H1 (cell line): ENCODE measurements around the gene RCSD1. TPM values are rescaled to one million over a fixed set of nuclear protein-coding genes. Genes with fewer than 3 reads are reported as not detected.

ENCODE experiments used
- CTCF ChIA-PET: fragments of 300-600 bp; sonication (Branson Sonifier 250); formaldehyde crosslinking; loops from one replicate; lab custom pipeline; 2021; ENCODE audit not compliant: partially characterized antibody; lab: Charles Lee
- POLR2A ChIA-PET: fragments of 300-600 bp; sonication (Branson Sonifier 250); formaldehyde crosslinking; loops from one replicate; lab custom pipeline; 2021; ENCODE audit warnings: inconsistent platforms; ENCODE audit not compliant: partially characterized antibody; lab: Charles Lee
- DNase-seq, 2 experiments: peaks; one replicate each; pipeline versions ENCODE4 v3.0.0 to v3.0.0-alpha.2; 2010 to 2022; ENCODE audit warnings: low spot score in 2 of 2, low read depth in 1 of 2, mixed read lengths in 1 of 2
- FAIRE-seq: peaks from 2 replicates; lab custom pipeline; 2011; peaks lifted over from hg19 to GRCh38; lab: Jason Lieb, UNC
- H2AFZ ChIP-seq: 2 replicates; pipeline ENCODE4 v1.8.1; 2012; ENCODE audit warnings: low read length, inconsistent platforms
- H2AK5ac ChIP-seq: 2 replicates; pipeline ENCODE4 v1.6.1; 2013; ENCODE audit warnings: low read depth, low read length
- H2BK120ac ChIP-seq: replicated peaks from 2 replicates; pipeline ENCODE3; 2013; ENCODE audit warnings: low read depth, low read length, inconsistent platforms
- H2BK12ac ChIP-seq: 2 replicates; pipeline ENCODE4 v1.6.1; 2013; ENCODE audit warnings: low read depth, low read length
- H2BK15ac ChIP-seq: 2 replicates; pipeline ENCODE4 v1.6.1; 2013; ENCODE audit warnings: low read length
- H2BK20ac ChIP-seq: 2 replicates; pipeline ENCODE4 v1.6.1; 2013; ENCODE audit warnings: low read length
- H2BK5ac ChIP-seq: 2 replicates; pipeline ENCODE4 v1.6.1; 2013; ENCODE audit warnings: low read depth, low read length
- H3K14ac ChIP-seq: 2 replicates; pipeline ENCODE4 v1.6.1; 2013; ENCODE audit warnings: inconsistent platforms; ENCODE audit not compliant: insufficient read length
- H3K18ac ChIP-seq: 2 replicates; pipeline ENCODE4 v1.6.1; 2013; ENCODE audit warnings: low read length; ENCODE audit errors: extremely low read depth
- H3K23ac ChIP-seq: 2 replicates; pipeline ENCODE4 v1.6.1; 2013; ENCODE audit warnings: inconsistent platforms; ENCODE audit not compliant: insufficient read length
- H3K23me2 ChIP-seq: 2 replicates; pipeline ENCODE4 v1.6.1; 2013; ENCODE audit warnings: low read depth, low read length
- H3K27ac ChIP-seq: 2 replicates; pipeline ENCODE4 v1.6.1; 2011; ENCODE audit warnings: low read depth, low read length, inconsistent platforms
- H3K27me3 ChIP-seq, 4 experiments: replicated peaks in 1 of 4; 1 replicate in 1 of 4; 2 replicates in 3 of 4; pipeline versions ENCODE4 v1.6.1 to v1.8.1; 2011 to 2013; ENCODE audit warnings: low read length in 3 of 4, mild to moderate bottlenecking in 3 of 4, inconsistent platforms in 2 of 4, mixed read lengths in 2 of 4, moderate library complexity in 1 of 4; ENCODE audit not compliant: control insufficient read depth in 3 of 4, insufficient read depth in 3 of 4; ENCODE audit errors: extremely low read depth in 1 of 4
- H3K36me3 ChIP-seq, 4 experiments: 2 replicates each; pipeline versions ENCODE4 v1.6.1 to v1.8.1; 2011 to 2013; ENCODE audit warnings: mild to moderate bottlenecking in 4 of 4, low read length in 3 of 4, moderate library complexity in 2 of 4, control low read depth in 1 of 4, inconsistent platforms in 1 of 4; ENCODE audit not compliant: insufficient read depth in 4 of 4, control insufficient read depth in 2 of 4
- H3K4ac ChIP-seq: replicated peaks from 2 replicates; pipeline ENCODE3; 2013; ENCODE audit warnings: low read length, low read depth, mixed read lengths, inconsistent platforms; ENCODE audit not compliant: insufficient read length
- H3K4me1 ChIP-seq, 4 experiments: replicated peaks in 1 of 4; 1 replicate in 1 of 4; 2 replicates in 3 of 4; pipeline versions ENCODE4 v1.6.1 to v1.8.1; 2011 to 2013; ENCODE audit warnings: low read length in 3 of 4, inconsistent platforms in 2 of 4, mixed read lengths in 1 of 4; ENCODE audit not compliant: insufficient read depth in 4 of 4, control insufficient read depth in 3 of 4
- H3K4me2 ChIP-seq, 2 experiments: 2 replicates each; pipeline versions ENCODE4 v1.6.1 to v1.8.1; 2011 to 2013; ENCODE audit warnings: low read depth in 2 of 2, low read length in 2 of 2, control low read depth in 1 of 2, inconsistent platforms in 1 of 2, mild to moderate bottlenecking in 1 of 2; ENCODE audit not compliant: insufficient read depth in 1 of 2
- H3K4me3 ChIP-seq, 4 experiments: fragments of 200-600, 300-600 bp in 1 of 4; sonication (generic), shearing (Covaris generic), sonication (Bioruptor Twin) in 1 of 4; 2 replicates each; pipeline versions ENCODE4 v1.5.1 to v1.8.1; 2011 to 2016; ENCODE audit warnings: low read length in 4 of 4, low read depth in 3 of 4, control low read depth in 2 of 4, inconsistent platforms in 2 of 4, mild to moderate bottlenecking in 2 of 4, mixed read lengths in 1 of 4, moderate library complexity in 1 of 4; ENCODE audit not compliant: insufficient read depth in 2 of 4; ENCODE audit errors: extremely low read depth in 1 of 4
- H3K56ac ChIP-seq: replicated peaks from 2 replicates; pipeline ENCODE3; 2013; ENCODE audit warnings: low read depth, mild to moderate bottlenecking, mixed read lengths, low read length, inconsistent platforms; ENCODE audit not compliant: insufficient read length
- H3K79me1 ChIP-seq: 2 replicates; pipeline ENCODE4 v1.6.1; 2013; ENCODE audit warnings: low read depth, low read length, control low read depth
- H3K79me2 ChIP-seq, 2 experiments: 2 replicates each; pipeline versions ENCODE4 v1.6.1 to v1.8.1; 2012 to 2013; ENCODE audit warnings: low read length in 2 of 2, mild to moderate bottlenecking in 2 of 2, inconsistent platforms in 1 of 2; ENCODE audit not compliant: insufficient read depth in 2 of 2, control insufficient read depth in 1 of 2
- H3K9ac ChIP-seq, 4 experiments: replicated peaks in 1 of 4; 1 replicate in 1 of 4; 2 replicates in 3 of 4; pipeline versions ENCODE4 v1.6.1 to v1.8.1; 2011 to 2013; ENCODE audit warnings: low read depth in 3 of 4, low read length in 3 of 4, control low read depth in 2 of 4, mild to moderate bottlenecking in 2 of 4, moderate library complexity in 2 of 4, inconsistent platforms in 1 of 4; ENCODE audit errors: extremely low read depth in 1 of 4
- H3K9me3 ChIP-seq, 2 experiments: 2 replicates each; pipeline versions ENCODE4 v1.6.1 to v1.8.1; 2012 to 2013; ENCODE audit warnings: mild to moderate bottlenecking in 2 of 2, moderate library complexity in 2 of 2, control low read depth in 1 of 2, inconsistent platforms in 1 of 2, low read depth in 1 of 2, low read length in 1 of 2, mixed read lengths in 1 of 2; ENCODE audit not compliant: insufficient read depth in 2 of 2
- H4K20me1 ChIP-seq, 2 experiments: replicated peaks in 1 of 2; 2 replicates each; pipeline versions ENCODE3 to v1.8.1; 2011 to 2013; ENCODE audit warnings: inconsistent platforms in 2 of 2, low read length in 2 of 2, mild to moderate bottlenecking in 1 of 2; ENCODE audit not compliant: insufficient read depth in 2 of 2, control insufficient read depth in 1 of 2
- H4K5ac ChIP-seq: 2 replicates; pipeline ENCODE4 v1.6.1; 2013; ENCODE audit warnings: low read length, low read depth, mixed read lengths, inconsistent platforms; ENCODE audit not compliant: insufficient read length
- H4K8ac ChIP-seq: 2 replicates; pipeline ENCODE4 v1.8.0; 2013; ENCODE audit warnings: mild to moderate bottlenecking, moderate library complexity, low read length, inconsistent platforms; ENCODE audit not compliant: insufficient read depth; ENCODE audit errors: extremely low read depth
- H4K91ac ChIP-seq: replicated peaks from 2 replicates; pipeline ENCODE3; 2013; ENCODE audit warnings: low read length, mixed read lengths, inconsistent platforms; ENCODE audit not compliant: insufficient read length
- CHD2 ChIP-seq: IDR thresholded peaks from 2 replicates; pipeline ENCODE4 v1.6.1; 2012; ENCODE audit warnings: low read length, improper control_type of control experiment
- E2F6 ChIP-seq: IDR thresholded peaks from 2 replicates; pipeline ENCODE4 v1.6.1; 2012; ENCODE audit warnings: inconsistent platforms
- POLR2A ChIP-seq, 2 experiments: IDR thresholded peaks; 1 replicate in 1 of 2; 2 replicates in 1 of 2; pipeline ENCODE4 v1.6.1; 2011; ENCODE audit warnings: low read depth in 2 of 2, low read length in 2 of 2, mild to moderate bottlenecking in 2 of 2; ENCODE audit errors: control extremely low read depth in 1 of 2
- POLR2AphosphoS5 ChIP-seq: IDR thresholded peaks from 2 replicates; pipeline ENCODE4 v1.6.1; 2011; ENCODE audit warnings: low read depth, low read length
- POU5F1 ChIP-seq: IDR thresholded peaks from 2 replicates; pipeline ENCODE4 v1.6.1; 2011; ENCODE audit warnings: low read depth, mild to moderate bottlenecking, low read length, moderate library complexity
- TAF7 ChIP-seq: optimal IDR thresholded peaks from 2 replicates; pipeline ENCODE3; 2011; ENCODE audit warnings: low read depth, mild to moderate bottlenecking, inconsistent platforms, low read length, moderate library complexity, borderline replicate concordance
- WGBS, 2 experiments: shearing (Covaris generic) in 1 of 2; methylation state at CpG; one replicate each; pipeline versions ENCODE4 v1.1.6 to v1.1.7; 2013 to 2015; ENCODE audit warnings: low lambda C conversion rate in 2 of 2, mixed read lengths in 2 of 2, inconsistent platforms in 1 of 2, low coverage in 1 of 2, missing lambda C conversion rate in 1 of 2; ENCODE audit not compliant: insufficient replicate concordance in 2 of 2, insufficient coverage in 1 of 2, insufficient read length in 1 of 2; ENCODE audit errors: extremely low coverage in 1 of 2, missing lambda C conversion rate in 1 of 2; 5-methylcytosine and 5-hydroxymethylcytosine counted together
- polyA plus RNA-seq, 7 experiments: library from polyadenylated mRNA; depleted of rRNA in 3 of 7; stranded (reverse) in 5 of 7; unstranded in 2 of 7; fragments of >200 nt in 5 of 7; fragments of 200-250 nt in 2 of 7; gene quantifications; 1 replicate in 5 of 7; 2 replicates in 1 of 7; 4 replicates in 1 of 7; pipeline versions ENCODE4 v1.2.1 to v1.2.3, GENCODE V29; 2011 to 2013; ENCODE audit warnings: missing spikeins in 2 of 7, mixed read lengths in 2 of 7
- total RNA-seq: library from RNA; stranded (reverse); fragmentation: NEBNext Ultra II Directional; extraction: Animal tissue kit (Norgen Biotek cat#: 25700); gene quantifications from 2 replicates; pipeline ENCODE4 v1.2.1, GENCODE V29; 2021

Gene RCSD1
- total and polyA plus RNA-seq, 2 of the 8 experiments (the other 6 are each of a cell fraction or from before 2014, with no cell fraction given): 0.47 to 0.69 TPM

GRCh38 chr1:167631936-167632614 lies 2.0 kb downstream of the RCSD1 start:
- Histone ChIP-seq H3K18ac (no peak overlapping the region), H3K4me2 (no peak overlapping the region), H3K9me3 (no peaks in the 10 kb centered on the region), H2BK20ac (no peak overlapping the region), H3K4ac (no peak overlapping the region), H3K27me3 (peaks cover 20 to 59% (median 53%) of the 10 kb centered on the region in 4 experiments), H2BK120ac (no peak overlapping the region), H2BK15ac (no peak overlapping the region), H3K14ac (no peak overlapping the region), H2BK5ac (no peak overlapping the region), H3K9ac (no peak overlapping the region), H3K36me3 (no peaks in the 10 kb centered on the region), H3K27ac (no peak overlapping the region), H3K4me1 (peaks cover 0 to 14% (median 9%) of the 10 kb centered on the region in 4 experiments; a peak in 6 of 7 replicates), H2BK12ac (no peak overlapping the region), H3K56ac (no peak overlapping the region), H2AFZ (no peak overlapping the region), H3K23me2 (peaks cover 9% of the 10 kb centered on the region; the same call in 1 of the 2 replicates), H3K79me1 (no peaks in the 10 kb centered on the region), H4K91ac (no peak overlapping the region), H2AK5ac (no peak overlapping the region), H3K23ac (no peak overlapping the region), H3K79me2 (no peaks in the 10 kb centered on the region), H4K5ac (no peak overlapping the region), H3K4me3 (no peak overlapping the region), H4K20me1 (no peaks in the 10 kb centered on the region), H4K8ac (no peak overlapping the region)
- CTCF ChIA-PET: interaction anchor here (0.6 to 1.8 kb wide), 5 partner anchors 14 to 73 kb away, joined by 3 to 7 read pairs (median 3); no protein-coding TSS in a partner anchor
- POLR2A ChIA-PET: interaction anchor here (1.5 kb wide), 1 partner anchor 14 kb away, joined by 3 read pairs; no protein-coding TSS in a partner anchor
- no peak for FAIRE-seq
- DNase-seq: no peak
- TF ChIP-seq TAF7: no peak
- TF ChIP-seq POU5F1: no peak
- TF ChIP-seq POLR2AphosphoS5: no peak
- no peak for TF ChIP-seq CHD2
- TF ChIP-seq POLR2A (IDR thresholded peaks at IDR 0.05; ENCODE audit: control extremely low read depth in 1 of 2, low read depth in 2 of 2, low read length in 2 of 2): no peak
- no peak for TF ChIP-seq E2F6
- WGBS, 2 experiments: 73% methylated on average over 4 of the region's 4 CpGs; no CpG with 5 or more reads in 1 of the 2 experiments
